CD14-positive monocyte (primary cell): Measurements from ENCODE around the gene AXL. TPM values are rescaled to one million over a fixed set of nuclear protein-coding genes. Genes with fewer than 3 reads are reported as not detected.

Experiments used
- DNase-seq, 3 donors: peaks; one replicate each; pipeline ENCODE4 v3.0.0-alpha.2; 2011 to 2022
- H2AFZ ChIP-seq: 2 replicates; pipeline ENCODE4 v1.6.0; 2012; ENCODE audit warnings: mild to moderate bottlenecking, low read depth, low read length, inconsistent platforms; ENCODE audit not compliant: insufficient read depth, poor library complexity, severe bottlenecking
- H3K27ac ChIP-seq, 2 donors: 1 replicate in 1 of 2; 2 replicates in 1 of 2; pipeline ENCODE4 v1.5.1; 2012 to 2013; ENCODE audit warnings: low read length in 2 of 2, control low read depth in 1 of 2, inconsistent platforms in 1 of 2, low read depth in 1 of 2, mild to moderate bottlenecking in 1 of 2
- H3K27me3 ChIP-seq, 2 donors: one replicate each; pipeline versions ENCODE4 v1.6.0 to v1.6.1; 2011 to 2013; ENCODE audit warnings: low read length in 2 of 2; ENCODE audit not compliant: control insufficient read depth in 2 of 2, insufficient read depth in 2 of 2
- H3K36me3 ChIP-seq, 2 donors: replicated peaks in 1 of 2; 1 replicate in 1 of 2; 2 replicates in 1 of 2; pipeline versions ENCODE4 v1.5.1 to v1.6.1; 2012 to 2013; ENCODE audit warnings: low read length in 2 of 2, control low read depth in 1 of 2, inconsistent platforms in 1 of 2, mild to moderate bottlenecking in 1 of 2; ENCODE audit not compliant: insufficient read depth in 2 of 2, control insufficient read depth in 1 of 2
- H3K4me1 ChIP-seq, 2 donors: 1 replicate in 1 of 2; 2 replicates in 1 of 2; pipeline versions ENCODE4 v1.5.1 to v1.6.1; 2012 to 2013; ENCODE audit warnings: low read length in 2 of 2, control low read depth in 1 of 2, inconsistent platforms in 1 of 2, mild to moderate bottlenecking in 1 of 2, moderate library complexity in 1 of 2; ENCODE audit not compliant: insufficient read depth in 2 of 2, control insufficient read depth in 1 of 2
- H3K4me2 ChIP-seq: replicated peaks from 2 replicates; pipeline ENCODE3; 2012; ENCODE audit warnings: low read length, moderate library complexity, mild to moderate bottlenecking; ENCODE audit not compliant: poor library complexity, severe bottlenecking; ENCODE audit errors: extremely low read depth
- H3K4me3 ChIP-seq, 3 experiments: fragments of 200-600 bp in 1 of 3; sonication (generic) in 1 of 3; replicated peaks in 1 of 3; 1 replicate in 2 of 3; 2 replicates in 1 of 3; pipeline ENCODE4 v1.5.1; 2011 to 2013; ENCODE audit warnings: low read length in 3 of 3, mild to moderate bottlenecking in 3 of 3, control low read depth in 2 of 3, low read depth in 2 of 3, inconsistent platforms in 1 of 3, moderate library complexity in 1 of 3
- H3K79me2 ChIP-seq: 2 replicates; pipeline ENCODE4 v1.6.0; 2012; ENCODE audit warnings: mild to moderate bottlenecking, control low read depth, inconsistent platforms, low read length, moderate library complexity; ENCODE audit not compliant: insufficient read depth
- H3K9ac ChIP-seq: 2 replicates; pipeline ENCODE4 v1.6.0; 2017; ENCODE audit warnings: low read length, mild to moderate bottlenecking; ENCODE audit not compliant: insufficient read depth, poor library complexity, severe bottlenecking
- H3K9me3 ChIP-seq, 2 donors: replicated peaks in 1 of 2; 1 replicate in 1 of 2; 2 replicates in 1 of 2; pipeline versions ENCODE4 v1.5.1 to v1.6.1; 2012 to 2013; ENCODE audit warnings: low read length in 2 of 2, control low read depth in 1 of 2; ENCODE audit not compliant: control insufficient read depth in 1 of 2, insufficient read depth in 1 of 2
- H4K20me1 ChIP-seq: 2 replicates; pipeline ENCODE4 v1.6.0; 2012; ENCODE audit warnings: mild to moderate bottlenecking, low read length, control low read depth, moderate library complexity; ENCODE audit not compliant: insufficient read depth
- H3K27ac Mint-ChIP-seq, 7 donors: one replicate each; pipeline ENCODE4 v1.8.0; 2020; ENCODE audit warnings: mild to moderate bottlenecking in 7 of 7, mixed read lengths in 7 of 7, moderate library complexity in 6 of 7, inconsistent platforms in 2 of 7
- H3K27me3 Mint-ChIP-seq, 3 donors: one replicate each; pipeline ENCODE4 v1.8.0; 2021 to 2022; ENCODE audit warnings: low read depth in 3 of 3, mild to moderate bottlenecking in 3 of 3, mixed read lengths in 3 of 3, moderate library complexity in 3 of 3, inconsistent platforms in 1 of 3
- H3K36me3 Mint-ChIP-seq, 2 donors: one replicate each; pipeline ENCODE4 v1.8.0; 2020; ENCODE audit warnings: mixed read lengths in 2 of 2, inconsistent platforms in 1 of 2, mild to moderate bottlenecking in 1 of 2
- H3K4me1 Mint-ChIP-seq: one replicate; pipeline ENCODE4 v1.8.0; 2020; ENCODE audit warnings: mild to moderate bottlenecking, mixed read lengths
- H3K4me3 Mint-ChIP-seq, 2 donors: one replicate each; pipeline ENCODE4 v1.8.0; 2020; ENCODE audit warnings: mild to moderate bottlenecking in 2 of 2, mixed read lengths in 2 of 2, moderate library complexity in 1 of 2
- H3K9me3 Mint-ChIP-seq, 7 donors: one replicate each; pipeline ENCODE4 v1.8.0; 2020 to 2022; ENCODE audit warnings: mixed read lengths in 7 of 7, mild to moderate bottlenecking in 6 of 7, moderate library complexity in 6 of 7, inconsistent platforms in 2 of 7
- CTCF ChIP-seq: fragments of 200-600 bp; IDR thresholded peaks from one replicate; pipeline ENCODE4 v1.8.0; 2022; ENCODE audit warnings: antibody characterized with exemption, mild to moderate bottlenecking
- WGBS: methylation state at CpG from one replicate; pipeline ENCODE4 v1.1.5; 2013; ENCODE audit warnings: missing lambda C conversion rate; ENCODE audit not compliant: insufficient coverage; 5-methylcytosine and 5-hydroxymethylcytosine counted together
- intact Hi-C, 2 donors: fragments of 100-400 bp; cut with micrococcal nuclease; formaldehyde crosslinking; loops; one replicate each; pipeline versions ENCODE4 v1.15.0 to v1.15.1; 2023
- polyA plus RNA-seq, 3 donors: library from polyadenylated mRNA; depleted of rRNA in 1 of 3; unstranded in 2 of 3; stranded (reverse) in 1 of 3; fragments of 300-500 nt in 2 of 3; fragments of >200 nt in 1 of 3; fragmentation: Illumina TruSeq in 2 of 3; gene quantifications; 1 replicate in 2 of 3; 2 replicates in 1 of 3; pipeline ENCODE4 v1.2.3, GENCODE V29; 2012 to 2021
- small RNA-seq: library from RNA; depleted of rRNA; stranded (forward); fragments of <200 nt; gene quantifications from one replicate; pipeline ENCODE3, GENCODE V24; 2012; ENCODE audit warnings: low read depth; ENCODE audit not compliant: insufficient read length

Gene AXL
- polyA plus RNA-seq, 3 donors = 0.05 to 0.07 TPM; not detected in 1

GRCh38 chr19:41311072-41311471, 92.0 kb downstream of the AXL start:
- Mint-ChIP-seq H3K9me3 (peaks cover 0 to 3% (median 0%) of the 10 kb centered on the region in 7 donors), H3K27me3 (no peaks in the 10 kb centered on the region), H3K4me1 (peaks cover 66% of the 10 kb centered on the region), H3K27ac (peak overlapping the region in 2 of 7 donors; percentile 41 to 98), H3K36me3 (peaks cover 36 to 56% of the 10 kb centered on the region in 2 donors), H3K4me3 (peak overlapping the region in 1 of 2 donors; percentile 95)
- H3K27ac ChIP-seq = peak overlapping the region in 1 of 2 donors; percentile 95
- peak overlapping the region; percentile 86 for H3K9ac ChIP-seq
- peak overlapping the region; percentile 83 for H3K4me2 ChIP-seq
- H3K4me1 ChIP-seq = peaks cover 47 to 56% of the 10 kb centered on the region in 2 donors
- peaks cover 53% of the 10 kb centered on the region for H4K20me1 ChIP-seq
- H3K27me3 ChIP-seq = no peaks in the 10 kb centered on the region
- no peak for DNase-seq
- intact Hi-C loops = loop anchor here (2.0 to 5.0 kb wide), 2 partner anchors 14 to 339 kb away; no protein-coding TSS in a partner anchor
- H2AFZ ChIP-seq = no peak overlapping the region
- H3K79me2 ChIP-seq = peaks cover 63% of the 10 kb centered on the region
- peak overlapping the region in 2 of 3 experiments; percentile 84 to 85 for H3K4me3 ChIP-seq
- WGBS = 100% methylated on average over 2 of the region's 5 CpGs
- no peaks in the 10 kb centered on the region for H3K9me3 ChIP-seq
- H3K36me3 ChIP-seq = peaks cover 21 to 46% of the 10 kb centered on the region in 2 donors
- TF ChIP-seq CTCF = no peak

Small RNA genes within 50 kb of the gene (small RNA-seq; reads per million reads assigned to genes)
- not detected for gene RN7SL34P

Other genes with a start within 250 kb of the AXL start
- not detected for gene CYP2B6, start 227.9 kb upstream of the AXL start, polyA plus RNA-seq
- gene CYP2A13, start 130.8 kb upstream of the AXL start, polyA plus RNA-seq = not detected
- gene CYP2F1, start 104.8 kb upstream of the AXL start, polyA plus RNA-seq = not detected
- 10 to 100 TPM in 2 of 3 donors, 1 to 10 TPM in 1; 8.9 to 20.3 (median 10.3) TPM for gene CYP2S1, start 26.0 kb upstream of the AXL start, polyA plus RNA-seq
- gene HNRNPUL1, start 45.1 kb downstream of the AXL start, polyA plus RNA-seq = 10 to 100 TPM; 22.6 to 55.3 (median 30.3) TPM
- 10 to 100 TPM in 1 of 3 donors, 1 to 10 TPM in 2; 6.1 to 13.0 (median 8.8) TPM for gene CCDC97, start 90.9 kb downstream of the AXL start, polyA plus RNA-seq
- 100 to 1,000 TPM in 1 of 3 donors, 10 to 100 TPM in 2; 30.6 to 138 (median 42.2) TPM for gene TGFB1, start 134.7 kb downstream of the AXL start, polyA plus RNA-seq
- gene B9D2, start 144.9 kb downstream of the AXL start, polyA plus RNA-seq = 10 to 100 TPM; 12.2 to 32.5 (median 25.1) TPM
- 100 to 1,000 TPM in 1 of 3 donors, 10 to 100 TPM in 2; 29.1 to 103 (median 34.9) TPM for gene TMEM91, start 157.3 kb downstream of the AXL start, polyA plus RNA-seq
- gene EXOSC5, start 178.1 kb downstream of the AXL start, polyA plus RNA-seq = 10 to 100 TPM; 24.0 to 58.7 (median 40.5) TPM
- 10 to 100 TPM; 52.4 to 90.1 (median 87.6) TPM for gene BCKDHA, start 178.6 kb downstream of the AXL start, polyA plus RNA-seq
- gene B3GNT8, start 208.2 kb downstream of the AXL start, polyA plus RNA-seq = 10 to 100 TPM in 2 of 3 donors, 1 to 10 TPM in 1; 2.9 to 18.9 (median 17.4) TPM
- 10 to 100 TPM; 33.2 to 48.0 (median 43.8) TPM for gene DMAC2, start 220.7 kb downstream of the AXL start, polyA plus RNA-seq
- gene ERICH4, start 223.9 kb downstream of the AXL start, polyA plus RNA-seq = under 1 TPM in 1 of 3 donors, not detected in 2; 0.09 TPM